OCI-LY1 (cell line): ENCODE data around the gene DONSON.

Experiments
- CTCF ChIP-seq: fragments of 200-600 bp; sonication (generic), shearing (Covaris generic); IDR thresholded peaks from 2 replicates; pipeline ENCODE4 v1.5.1; 2017; ENCODE audit warnings: mild to moderate bottlenecking, antibody characterized with exemption, low read length, moderate library complexity, mixed read lengths
- EZH2 ChIP-seq: fragments of 200-600 bp; sonication (generic), shearing (Covaris generic); IDR thresholded peaks from 2 replicates; pipeline ENCODE4 v1.8.0; 2017; ENCODE audit warnings: borderline replicate concordance, mixed run types, mild to moderate bottlenecking, antibody characterized with exemption, low read length, moderate library complexity, mixed read lengths

- TF ChIP-seq CTCF, result no peak
- TF ChIP-seq EZH2, result no peak
Measured at GRCh38 chr21:33588485-33589335, at the start of gene DONSON.
